GM10266 (cell line): ENCODE data around the gene ATRN.
"Not testable (repeated sequence)": the region's sequence is repeated elsewhere in the genome, so short reads cannot be mapped to it uniquely, and the experiment has no call there.

ENCODE experiments used
- DNase-seq: peaks from one replicate; pipeline ENCODE4 v3.0.0; 2012; ENCODE audit errors: extremely low spot score
- TF ChIP-seq, protein P1 (sequence below): IDR thresholded peaks from 2 replicates; pipeline ENCODE4 v1.5.1; 2012; ENCODE audit warnings: mild to moderate bottlenecking, low read depth; ENCODE audit not compliant: control insufficient read depth, insufficient read depth; ENCODE audit errors: missing control alignments

The ATRN gene

DNA sequence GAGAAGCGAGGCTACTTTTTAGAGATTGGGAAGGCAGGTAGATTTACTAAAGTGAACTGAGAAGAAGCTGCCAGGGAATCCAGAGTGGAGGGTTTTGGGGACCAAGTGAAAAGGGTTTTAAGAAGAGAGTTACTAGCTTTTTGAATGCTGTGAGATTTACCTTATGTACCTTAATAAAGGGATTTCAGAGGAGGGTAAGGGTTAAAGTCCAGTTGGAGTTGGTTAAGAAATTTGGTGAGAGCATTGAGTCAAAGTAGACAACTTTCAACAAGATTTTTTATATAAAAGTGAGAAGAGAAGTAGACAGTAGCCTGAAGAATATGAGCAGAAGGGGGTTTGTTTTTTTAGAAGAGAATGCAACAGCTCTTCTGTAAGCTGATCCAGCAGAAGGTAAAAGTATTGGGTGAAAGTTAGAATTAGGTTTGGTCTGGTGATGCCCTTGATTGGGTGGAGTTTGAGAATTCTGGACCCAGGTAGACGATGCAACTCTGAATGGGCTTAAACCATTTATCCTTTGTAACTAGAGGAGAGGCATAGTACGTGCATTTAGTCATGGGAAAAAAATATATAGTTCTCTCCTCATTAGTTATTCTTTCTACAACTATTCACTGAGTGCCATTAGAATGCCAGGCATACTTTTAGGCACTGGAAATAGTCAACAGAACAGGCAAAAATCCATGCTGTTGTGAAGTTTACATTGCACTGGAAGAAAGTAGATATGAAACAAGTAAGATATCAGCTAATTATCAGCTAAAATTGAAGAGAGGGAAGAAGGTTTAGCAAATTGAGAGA is 44.8 kb downstream of the ATRN start:
- TF ChIP-seq, protein P1, sequence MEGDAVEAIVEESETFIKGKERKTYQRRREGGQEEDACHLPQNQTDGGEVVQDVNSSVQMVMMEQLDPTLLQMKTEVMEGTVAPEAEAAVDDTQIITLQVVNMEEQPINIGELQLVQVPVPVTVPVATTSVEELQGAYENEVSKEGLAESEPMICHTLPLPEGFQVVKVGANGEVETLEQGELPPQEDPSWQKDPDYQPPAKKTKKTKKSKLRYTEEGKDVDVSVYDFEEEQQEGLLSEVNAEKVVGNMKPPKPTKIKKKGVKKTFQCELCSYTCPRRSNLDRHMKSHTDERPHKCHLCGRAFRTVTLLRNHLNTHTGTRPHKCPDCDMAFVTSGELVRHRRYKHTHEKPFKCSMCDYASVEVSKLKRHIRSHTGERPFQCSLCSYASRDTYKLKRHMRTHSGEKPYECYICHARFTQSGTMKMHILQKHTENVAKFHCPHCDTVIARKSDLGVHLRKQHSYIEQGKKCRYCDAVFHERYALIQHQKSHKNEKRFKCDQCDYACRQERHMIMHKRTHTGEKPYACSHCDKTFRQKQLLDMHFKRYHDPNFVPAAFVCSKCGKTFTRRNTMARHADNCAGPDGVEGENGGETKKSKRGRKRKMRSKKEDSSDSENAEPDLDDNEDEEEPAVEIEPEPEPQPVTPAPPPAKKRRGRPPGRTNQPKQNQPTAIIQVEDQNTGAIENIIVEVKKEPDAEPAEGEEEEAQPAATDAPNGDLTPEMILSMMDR = no peak
- no peak for DNase-seq

DNA sequence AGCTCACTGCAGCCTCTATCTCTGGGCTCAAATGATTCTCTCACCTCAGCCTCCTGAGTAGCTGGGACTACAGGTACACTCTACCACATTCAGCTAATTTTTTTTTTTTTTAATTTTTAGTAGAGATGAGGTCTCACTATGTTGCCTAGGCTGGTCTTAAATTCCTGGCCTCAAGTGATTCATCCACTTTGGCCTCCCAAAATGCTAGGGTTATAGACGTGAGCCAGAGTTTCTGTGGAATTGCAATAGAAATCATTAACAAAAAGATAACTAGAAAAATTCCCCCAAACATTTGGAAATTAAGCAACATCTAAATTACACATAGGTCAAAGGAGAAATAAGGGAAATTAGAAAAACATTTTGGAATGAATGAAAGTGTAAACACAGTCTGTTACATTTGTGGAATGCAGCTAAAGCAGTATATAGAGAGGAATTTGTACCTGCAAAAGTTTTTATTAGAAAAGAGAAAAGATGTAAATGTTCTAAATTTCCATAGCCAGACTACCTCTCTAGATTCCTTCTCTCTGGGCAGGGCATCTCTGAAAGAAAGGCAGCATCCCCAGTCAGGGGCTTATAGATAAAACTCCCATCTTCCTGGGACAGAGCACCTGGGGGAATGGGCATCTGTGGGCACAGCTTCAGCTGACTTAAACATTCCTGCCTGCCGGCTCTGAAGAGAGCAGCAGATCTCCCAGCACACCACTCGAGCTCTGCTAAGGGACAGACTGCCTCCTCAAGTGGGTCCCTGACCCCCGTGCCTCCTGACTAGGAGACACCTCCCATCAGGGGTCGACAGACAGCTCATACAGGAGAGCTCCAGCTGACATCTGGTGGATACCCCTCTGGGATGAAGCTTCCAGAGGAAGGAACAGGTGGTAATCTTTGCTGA is 51.3 kb downstream of the ATRN start:
- no peak for DNase-seq
- TF ChIP-seq, protein P1 = no peak

DNA sequence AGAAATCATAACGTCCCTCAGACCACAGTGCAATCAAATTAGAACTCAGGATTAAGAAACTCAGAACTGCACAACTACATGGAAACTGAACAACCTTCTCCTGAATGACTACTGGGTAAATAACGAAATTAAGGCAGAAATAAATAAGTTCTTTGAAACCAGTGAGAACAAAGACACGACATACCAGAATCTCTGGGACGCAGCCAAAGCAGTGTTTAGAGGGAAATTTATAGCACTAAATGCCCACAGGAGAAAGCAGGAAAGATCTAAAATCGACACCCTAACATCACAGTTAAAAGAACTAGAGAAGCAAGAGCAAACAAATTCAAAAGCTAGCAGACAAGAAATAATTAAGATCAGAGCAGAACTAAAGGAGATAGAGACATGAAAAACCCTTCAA is 53.9 kb downstream of the ATRN start:
- DNase-seq = not testable (repeated sequence)

DNA sequence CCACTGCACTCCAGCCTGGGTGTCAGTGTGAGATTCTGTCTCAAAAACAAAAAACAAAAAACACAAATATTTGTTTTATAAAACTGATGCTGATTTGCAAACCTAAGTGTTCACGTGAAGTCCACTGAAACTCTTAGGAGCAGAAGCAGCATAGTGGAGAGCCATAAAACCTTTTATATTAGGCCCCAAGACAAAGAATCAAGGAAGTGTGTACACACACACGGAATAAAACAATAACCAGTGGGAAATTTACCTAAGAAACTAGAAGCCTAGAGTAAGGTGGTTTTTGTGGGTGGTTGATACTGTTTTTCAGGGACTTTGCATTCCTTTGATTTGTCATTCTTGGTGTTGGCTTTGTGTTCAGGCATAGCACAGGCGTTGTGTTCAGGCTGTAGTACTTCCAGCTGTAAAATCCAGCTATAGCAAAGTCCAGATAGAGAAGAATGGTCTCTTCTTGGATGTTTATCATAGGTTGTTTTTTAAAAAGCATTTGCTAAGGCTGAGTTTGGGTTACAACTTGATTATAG is 61.3 kb downstream of the ATRN start:
- no peak for DNase-seq
- TF ChIP-seq, protein P1 = no peak

DNA sequence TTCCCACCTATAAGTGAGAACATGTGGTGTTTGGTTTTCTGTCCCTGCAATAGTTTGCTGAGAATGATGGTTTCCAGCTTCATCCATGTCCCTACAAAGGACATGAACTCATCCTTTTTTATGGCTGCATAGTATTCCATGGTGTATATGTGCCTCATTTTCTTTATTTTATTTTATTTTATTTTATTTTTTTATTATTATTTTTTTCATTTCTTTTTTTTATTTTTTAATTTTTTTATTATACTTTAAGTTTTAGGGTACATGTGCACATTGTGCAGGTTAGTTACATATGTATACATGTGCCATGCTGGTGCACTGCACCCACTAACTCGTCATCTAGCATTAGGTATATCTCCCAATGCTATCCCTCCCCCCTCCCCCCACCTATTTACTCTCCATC is 66.9 kb downstream of the ATRN start:
- not testable (repeated sequence) for DNase-seq

DNA sequence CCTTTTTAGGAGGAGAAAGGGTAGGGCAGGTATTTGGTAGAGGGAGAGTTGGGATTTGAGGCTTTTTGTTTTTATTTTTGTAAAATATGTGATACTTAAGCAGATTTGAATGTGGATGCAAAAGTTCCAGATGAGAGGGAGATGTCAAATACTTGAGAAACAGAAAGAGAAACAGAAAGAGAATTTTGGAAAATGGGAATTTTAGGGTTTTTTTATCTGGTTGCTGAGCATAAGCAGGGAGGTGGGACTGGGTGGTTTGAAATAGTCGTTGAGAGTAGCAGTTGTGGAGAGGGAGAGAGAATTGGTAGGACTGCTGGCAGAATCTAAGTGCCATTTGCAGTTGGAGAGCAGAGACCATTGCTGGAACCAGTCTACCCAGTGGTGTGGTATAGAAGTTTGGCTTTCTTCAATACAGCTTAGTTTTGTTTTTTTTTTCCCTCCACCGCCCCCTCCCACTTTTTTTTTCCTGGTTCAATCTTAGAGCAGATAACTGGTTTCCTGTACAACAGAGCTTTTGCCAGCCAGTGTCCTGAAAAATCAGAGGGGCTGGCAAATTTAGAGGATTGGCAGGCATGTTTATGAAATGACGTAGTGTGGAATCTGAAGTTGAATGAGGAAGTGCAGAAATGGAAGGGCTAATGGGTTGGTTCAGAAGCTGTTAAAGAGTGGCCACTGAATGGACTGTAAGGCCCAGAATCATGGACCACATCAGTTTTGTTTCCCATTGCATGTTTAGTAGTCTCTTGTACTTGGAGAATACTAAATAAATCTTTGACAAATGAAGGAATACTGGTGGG is 68.7 kb downstream of the ATRN start:
- DNase-seq = no peak
- TF ChIP-seq, protein P1 = no peak

DNA sequence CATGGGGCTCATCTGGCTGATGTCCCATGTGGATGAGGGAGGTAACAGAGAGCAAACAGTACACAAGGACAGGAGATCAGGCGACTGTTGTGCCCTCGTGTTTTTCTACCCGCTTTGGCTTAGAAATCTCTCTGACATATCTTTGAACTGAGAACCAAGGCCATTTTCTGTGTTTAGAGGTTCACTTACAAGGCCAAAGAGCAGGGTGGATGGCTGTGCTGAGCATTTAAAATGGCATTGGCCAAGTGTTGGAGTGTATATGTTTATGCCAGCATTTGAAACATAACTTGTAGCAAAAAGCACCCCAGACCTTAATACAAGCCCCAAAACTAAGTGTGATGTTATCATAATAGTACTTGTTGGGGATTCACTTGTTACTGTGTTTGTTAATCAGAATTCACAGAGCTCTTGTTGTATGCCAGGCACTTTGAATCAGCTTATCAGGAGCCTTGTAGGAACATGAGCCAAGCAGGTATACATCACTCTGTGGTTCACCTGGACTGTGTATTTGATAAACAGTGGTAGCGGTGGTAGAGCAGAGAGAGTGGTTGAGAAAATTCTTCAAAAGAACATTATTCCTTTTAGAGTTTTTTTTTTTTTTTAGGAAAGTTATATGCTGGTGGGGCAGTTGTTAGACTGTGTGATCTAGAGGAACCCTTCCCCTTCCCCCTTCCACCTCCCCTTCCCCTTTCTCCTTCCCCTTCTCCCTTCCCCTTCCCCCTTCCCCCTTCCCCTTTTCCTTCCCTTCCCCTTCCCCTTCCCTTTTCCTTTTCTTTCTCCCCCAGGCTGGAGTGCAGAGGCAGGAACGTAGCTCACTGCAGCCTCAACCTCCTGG is 71.3 kb downstream of the ATRN start:
- TF ChIP-seq, protein P1 = no peak
- no peak for DNase-seq
